Activated CD4-positive, alpha-beta T cell treated with anti-CD3 and anti-CD28 coated beads, Interleukin-2, amount 50 U/mL, for 24 hours (primary cell): ENCODE data around the gene VSIG10L2.
"Not testable (repeated sequence)": the region's sequence is repeated elsewhere in the genome, so short reads cannot be mapped to it uniquely, and the experiment has no call there.

ENCODE experiments used
- DNase-seq, 2 donors: peaks; one replicate each; pipeline ENCODE4 v3.0.0-alpha.2; 2020; ENCODE audit warnings: low read depth in 1 of 2, low spot score in 1 of 2

Gene VSIG10L2

GRCh38 chr11:125945797-125946520 is at the start of gene VSIG10L2:
VSIG10L2 (plus strand) TSS chr11:125946044; CDS start chr11:125946056, 12 bp downstream.
- no peak for DNase-seq

GRCh38 chr11:125901872-125902271 is 44.0 kb upstream of the VSIG10L2 start:
- no peak for DNase-seq

GRCh38 chr11:125902277-125902926 is 43.4 kb upstream of the VSIG10L2 start:
- DNase-seq, result no peak

- peak; percentile 77 to 83 for DNase-seq
Observed at GRCh38 chr11:125902927-125903710, 42.7 kb upstream of the VSIG10L2 start, which contains the start of gene PUS3. PUS3 (minus strand) TSS chr11:125903206; CDS start chr11:125896284, 6,922 bp downstream.

GRCh38 chr11:125903711-125904659 is 41.9 kb upstream of the VSIG10L2 start, which contains the start of gene DDX25:
DDX25 (plus strand) TSS chr11:125904508; CDS start chr11:125904518, 10 bp downstream.
- DNase-seq, result no peak

GRCh38 chr11:125904678-125905077 is 41.2 kb upstream of the VSIG10L2 start:
- DNase-seq, result no peak

- no peak for DNase-seq
Observed at GRCh38 chr11:125910226-125910849, 35.5 kb upstream of the VSIG10L2 start.

- DNase-seq, result not testable (repeated sequence)
Observed at GRCh38 chr11:125914601-125915000, 31.2 kb upstream of the VSIG10L2 start.

- no peak for DNase-seq
Observed at GRCh38 chr11:125916683-125917347, 29.0 kb upstream of the VSIG10L2 start.

- no peak for DNase-seq
Observed at GRCh38 chr11:125918140-125918840, 27.6 kb upstream of the VSIG10L2 start.

- DNase-seq, result no peak
Observed at GRCh38 chr11:125921042-125921441, 24.8 kb upstream of the VSIG10L2 start.

GRCh38 chr11:125922156-125922555 is 23.7 kb upstream of the VSIG10L2 start:
- no peak for DNase-seq

GRCh38 chr11:125923012-125923579 is 22.7 kb upstream of the VSIG10L2 start:
- DNase-seq, result peak; percentile 14 to 52

- DNase-seq, result no peak
Observed at GRCh38 chr11:125923633-125924032, 22.2 kb upstream of the VSIG10L2 start.

GRCh38 chr11:125924384-125925007 is 21.3 kb upstream of the VSIG10L2 start:
- no peak for DNase-seq

GRCh38 chr11:125925247-125925740 is 20.6 kb upstream of the VSIG10L2 start:
- DNase-seq, result no peak

- DNase-seq, result no peak
Observed at GRCh38 chr11:125925804-125926203, 20.0 kb upstream of the VSIG10L2 start.

- no peak for DNase-seq
Observed at GRCh38 chr11:125926682-125927081, 19.2 kb upstream of the VSIG10L2 start.
